ENCODE data around the gene FAM162A.

DNA sequence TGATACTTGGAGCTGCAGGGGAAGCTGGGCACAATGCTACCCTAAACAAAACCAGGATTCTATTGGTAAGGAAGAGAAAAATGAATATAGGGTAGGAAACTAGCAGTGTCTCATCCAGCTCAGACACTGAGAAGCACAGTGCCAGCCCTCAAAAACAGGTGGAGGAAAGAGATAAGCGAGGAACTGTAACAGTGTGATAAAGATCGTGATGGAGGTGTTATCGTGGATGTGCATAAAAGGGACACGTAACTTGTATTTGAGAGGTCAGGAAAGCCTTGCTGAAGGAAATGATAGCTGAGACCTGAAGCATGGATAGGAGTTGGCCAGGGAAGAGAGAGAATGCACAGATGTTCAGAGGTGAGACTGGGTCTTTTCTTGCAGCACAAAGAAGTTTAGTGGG is 28.4 kb upstream of the FAM162A start:
- no peak for TF ChIP-seq FOXA1 (IDR thresholded peaks at IDR 0.05)
- no peak for TF ChIP-seq BHLHE40 (IDR thresholded peaks at IDR 0.05; ENCODE audit: borderline replicate concordance)
- TF ChIP-seq FOXM1 (IDR thresholded peaks at IDR 0.05; ENCODE audit: borderline replicate concordance) = no peak
- no peak for TF ChIP-seq ELF4 (IDR thresholded peaks at IDR 0.05)
- TF ChIP-seq TARDBP (IDR thresholded peaks at IDR 0.05) = no peak
- no peak for TF ChIP-seq HDGF (IDR thresholded peaks at IDR 0.05; ENCODE audit: borderline replicate concordance)
- no peak for TF ChIP-seq ARNT (IDR thresholded peaks at IDR 0.05)
- TF ChIP-seq, protein P1, sequence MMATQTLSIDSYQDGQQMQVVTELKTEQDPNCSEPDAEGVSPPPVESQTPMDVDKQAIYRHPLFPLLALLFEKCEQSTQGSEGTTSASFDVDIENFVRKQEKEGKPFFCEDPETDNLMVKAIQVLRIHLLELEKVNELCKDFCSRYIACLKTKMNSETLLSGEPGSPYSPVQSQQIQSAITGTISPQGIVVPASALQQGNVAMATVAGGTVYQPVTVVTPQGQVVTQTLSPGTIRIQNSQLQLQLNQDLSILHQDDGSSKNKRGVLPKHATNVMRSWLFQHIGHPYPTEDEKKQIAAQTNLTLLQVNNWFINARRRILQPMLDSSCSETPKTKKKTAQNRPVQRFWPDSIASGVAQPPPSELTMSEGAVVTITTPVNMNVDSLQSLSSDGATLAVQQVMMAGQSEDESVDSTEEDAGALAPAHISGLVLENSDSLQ (IDR thresholded peaks at IDR 0.05) = no peak
- no peak for TF ChIP-seq L3MBTL2 (conservative IDR thresholded peaks at IDR 0.05)

Data from HEK293T (cell line).